Measurements from ENCODE around the gene CENPA. TPM values are rescaled to one million over a fixed set of nuclear protein-coding genes. Genes with fewer than 3 reads are reported as not detected.
A peak's percentile ranks its signal among the peaks of the same experiment; 100 is the strongest.
"Not testable (repeated sequence)": the region's sequence is repeated elsewhere in the genome, so short reads cannot be mapped to it uniquely, and the experiment has no call there.

CENPA gene
- total RNA-seq, 1 experiment from 2014 or later = 38.4 TPM

- H3K36me3 Mint-ChIP-seq (ENCODE audit: insufficient read depth, unreplicated experiment) = no peaks in the 10 kb centered on the region
- Histone ChIP-seq H3K4me1 (peaks cover 19% of the 10 kb centered on the region), H3K4me3 (ENCODE audit: low read depth, low read length) (no peak overlapping the region), H3K27me3 (replicated peaks; ENCODE audit: control insufficient read depth, insufficient read depth, low read length) (no peaks in the 10 kb centered on the region), H3K36me3 (ENCODE audit: control insufficient read depth, insufficient read depth, low read length) (no peaks in the 10 kb centered on the region), H3K9me3 (no peaks in the 10 kb centered on the region)
- H3K27me3 Mint-ChIP-seq (ENCODE audit: insufficient read depth, unreplicated experiment) = no peaks in the 10 kb centered on the region
- H3K9me3 Mint-ChIP-seq (ENCODE audit: unreplicated experiment) = no peaks in the 10 kb centered on the region
- no peak overlapping the region for H3K4me3 Mint-ChIP-seq (ENCODE audit: unreplicated experiment)
- POLR2A ChIA-PET = interaction anchor here (0.6 kb wide), 1 partner anchor 96 kb away, joined by 3 read pairs; no protein-coding TSS in a partner anchor
- BruUV-seq (replicated peaks) = no TSS peak
- intact Hi-C loops (cut with micrococcal nuclease; ENCODE audit: unreplicated experiment) = loop anchor here (1.0 to 5.0 kb wide), 4 partner anchors 58 to 242 kb away; no protein-coding TSS in a partner anchor
- DNase-seq = peak; percentile 85 to 89
- TF ChIP-seq CTCF (IDR thresholded peaks at IDR 0.05; ENCODE audit: insufficient read depth in 1 of 2, low read depth in 1 of 2, low read length in 1 of 2, severe bottlenecking in 1 of 2, unreplicated experiment in 1 of 2) = peak; percentile 93 to 98
- H3K4me1 Mint-ChIP-seq (ENCODE audit: low read depth, unreplicated experiment) = peaks cover 11% of the 10 kb centered on the region
- CTCF ChIA-PET = interaction anchor here (0.5 to 4.2 kb wide), 9 partner anchors 17 to 466 kb away, joined by 3 to 35 read pairs (median 3); partner anchors contain the start of genes ATRAID, KCNK3 and SLC5A6
- H3K27ac Mint-ChIP-seq (ENCODE audit: unreplicated experiment) = no peak overlapping the region
Observed at GRCh38 chr2:26745609-26746327, 40.1 kb upstream of the CENPA start.

- peaks cover 19% of the 10 kb centered on the region for H3K4me1 Mint-ChIP-seq (ENCODE audit: low read depth, unreplicated experiment)
- peaks cover 24% of the 10 kb centered on the region for H3K4me1 ChIP-seq
- H3K4me3 ChIP-seq (ENCODE audit: low read depth, low read length) = no peak overlapping the region
- BruUV-seq (replicated peaks) = no TSS peak
- H3K36me3 Mint-ChIP-seq (ENCODE audit: insufficient read depth, unreplicated experiment) = no peaks in the 10 kb centered on the region
- TF ChIP-seq CTCF (IDR thresholded peaks at IDR 0.05; ENCODE audit: insufficient read depth in 1 of 2, low read depth in 1 of 2, low read length in 1 of 2, severe bottlenecking in 1 of 2, unreplicated experiment in 1 of 2) = no peak
- H3K4me3 Mint-ChIP-seq (ENCODE audit: unreplicated experiment) = no peak overlapping the region
- ChIA-PET CTCF (interaction anchor here (1.4 to 4.2 kb wide), 2 partner anchors 16 to 141 kb away, joined by 3 to 35 read pairs; no protein-coding TSS in a partner anchor), POLR2A (no interaction called here)
- intact Hi-C loops (cut with micrococcal nuclease; ENCODE audit: unreplicated experiment) = loop anchor here (1.0 to 5.0 kb wide), 2 partner anchors 60 to 226 kb away; no protein-coding TSS in a partner anchor
- H3K27me3 ChIP-seq (replicated peaks; ENCODE audit: control insufficient read depth, insufficient read depth, low read length) = no peaks in the 10 kb centered on the region
- peaks cover 7% of the 10 kb centered on the region; the same call in 1 of the 2 replicates for H3K9me3 ChIP-seq
- no peak overlapping the region for H3K27ac Mint-ChIP-seq (ENCODE audit: unreplicated experiment)
- no peaks in the 10 kb centered on the region for H3K27me3 Mint-ChIP-seq (ENCODE audit: insufficient read depth, unreplicated experiment)
- H3K36me3 ChIP-seq (ENCODE audit: control insufficient read depth, insufficient read depth, low read length) = no peaks in the 10 kb centered on the region
- H3K9me3 Mint-ChIP-seq (ENCODE audit: unreplicated experiment) = peaks cover 9% of the 10 kb centered on the region
- DNase-seq = no peak
Observed at GRCh38 chr2:26746934-26747333, 38.9 kb upstream of the CENPA start.

GRCh38 chr2:26749787-26750420 lies 36.0 kb upstream of the CENPA start:
- H3K27me3 ChIP-seq (replicated peaks; ENCODE audit: control insufficient read depth, insufficient read depth, low read length); POLR2A ChIA-PET; H3K36me3 Mint-ChIP-seq (ENCODE audit: insufficient read depth, unreplicated experiment); H3K36me3 ChIP-seq (ENCODE audit: control insufficient read depth, insufficient read depth, low read length); H3K27me3 Mint-ChIP-seq (ENCODE audit: insufficient read depth, unreplicated experiment); H3K9me3 Mint-ChIP-seq (ENCODE audit: unreplicated experiment); BruUV-seq (replicated peaks); H3K4me3 ChIP-seq (ENCODE audit: low read depth, low read length): not testable (repeated sequence)
- Mint-ChIP-seq H3K4me3 (ENCODE audit: unreplicated experiment) (peak overlapping the region; percentile 64), H3K27ac (ENCODE audit: unreplicated experiment) (peak overlapping the region; percentile 97), H3K4me1 (ENCODE audit: low read depth, unreplicated experiment) (peaks cover 19% of the 10 kb centered on the region)
- Histone ChIP-seq H3K9me3 (peaks cover 11% of the 10 kb centered on the region), H3K4me1 (peaks cover 24% of the 10 kb centered on the region)
- CTCF ChIA-PET = interaction anchor here (0.7 kb wide), 1 partner anchor 301 kb away, joined by 3 read pairs; the partner anchor contains the start of gene AGBL5
- intact Hi-C loops (cut with micrococcal nuclease; ENCODE audit: unreplicated experiment) = loop anchor here (1.0 to 5.0 kb wide), 2 partner anchors 8 to 63 kb away; no protein-coding TSS in a partner anchor
- DNase-seq = peak; percentile 73 to 79

- CTCF ChIA-PET; H3K9me3 Mint-ChIP-seq (ENCODE audit: unreplicated experiment); H3K27me3 Mint-ChIP-seq (ENCODE audit: insufficient read depth, unreplicated experiment): not testable (repeated sequence)
Observed at GRCh38 chr2:26750467-26750866, 35.4 kb upstream of the CENPA start.

More at GRCh38 chr2:26750467-26750866, 35.4 kb upstream of the CENPA start:
- H3K36me3 Mint-ChIP-seq (ENCODE audit: insufficient read depth, unreplicated experiment); POLR2A ChIA-PET; H3K27me3 ChIP-seq (replicated peaks; ENCODE audit: control insufficient read depth, insufficient read depth, low read length); H3K4me3 ChIP-seq (ENCODE audit: low read depth, low read length); H3K36me3 ChIP-seq (ENCODE audit: control insufficient read depth, insufficient read depth, low read length); DNase-seq: not testable (repeated sequence)
- intact Hi-C loops (cut with micrococcal nuclease; ENCODE audit: unreplicated experiment) = loop anchor here (1.0 kb wide), 1 partner anchor 8 kb away; no protein-coding TSS in a partner anchor
- Mint-ChIP-seq H3K4me3 (ENCODE audit: unreplicated experiment) (peak overlapping the region; percentile 64), H3K4me1 (ENCODE audit: low read depth, unreplicated experiment) (peaks cover 19% of the 10 kb centered on the region), H3K27ac (ENCODE audit: unreplicated experiment) (peak overlapping the region; percentile 97)
- TSS peak; percentile 87 for BruUV-seq (replicated peaks)
- Histone ChIP-seq H3K4me1 (peaks cover 28% of the 10 kb centered on the region), H3K9me3 (peaks cover 11% of the 10 kb centered on the region)
